ENCODE measurements around the gene USP17L13.
A peak's percentile ranks its signal among the peaks of the same experiment; 100 is the strongest.
"Not testable (repeated sequence)": the region's sequence is repeated elsewhere in the genome, so short reads cannot be mapped to it uniquely, and the experiment has no call there.

USP17L13 gene

GRCh38 chr4:9224596-9224995, at the start of gene USP17L13:
Gene USP17L13, plus strand, starts transcription at chr4:9224896. Its CDS starts 0 bp downstream, at chr4:9224896.
- H3K4me3 ChIP-seq (ENCODE audit: low read length); DNase-seq (ENCODE audit: low read depth): not testable (repeated sequence)

- H3K4me3 ChIP-seq (ENCODE audit: low read length); DNase-seq (ENCODE audit: low read depth): not testable (repeated sequence)
These were observed 14.3 kb upstream of the USP17L13 start, which contains the start of gene USP17L10 for GRCh38 chr4:9210357-9210756. Gene USP17L10, plus strand, starts transcription at chr4:9210657. Its CDS starts 0 bp downstream, at chr4:9210657.

- not testable (repeated sequence) for DNase-seq (ENCODE audit: low read depth); H3K4me3 ChIP-seq (ENCODE audit: low read length)
These were observed 10.0 kb upstream of the USP17L13 start for GRCh38 chr4:9214701-9215100.

GRCh38 chr4:9215105-9215504, 9.6 kb upstream of the USP17L13 start, which contains the start of gene USP17L11:
Gene USP17L11, plus strand, starts transcription at chr4:9215405. Its CDS starts 0 bp downstream, at chr4:9215405.
- H3K4me3 ChIP-seq (ENCODE audit: low read length); DNase-seq (ENCODE audit: low read depth): not testable (repeated sequence)

GRCh38 chr4:9219852-9220251, 4.8 kb upstream of the USP17L13 start, which contains the start of gene USP17L12:
Gene USP17L12, plus strand, starts transcription at chr4:9220152. Its CDS starts 0 bp downstream, at chr4:9220152.
- DNase-seq (ENCODE audit: low read depth); H3K4me3 ChIP-seq (ENCODE audit: low read length): not testable (repeated sequence)

GRCh38 chr4:9230249-9230648, 5.6 kb downstream of the USP17L13 start:
- H3K4me3 ChIP-seq (ENCODE audit: low read length); DNase-seq (ENCODE audit: low read depth): not testable (repeated sequence)

GRCh38 chr4:9234085-9234484, 9.4 kb downstream of the USP17L13 start, which contains the start of gene USP17L15:
Gene USP17L15, plus strand, starts transcription at chr4:9234385. Its CDS starts 0 bp downstream, at chr4:9234385.
- DNase-seq (ENCODE audit: low read depth); H3K4me3 ChIP-seq (ENCODE audit: low read length): not testable (repeated sequence)

GRCh38 chr4:9238461-9238860, 13.8 kb downstream of the USP17L13 start:
- not testable (repeated sequence) for H3K4me3 ChIP-seq (ENCODE audit: low read length); DNase-seq (ENCODE audit: low read depth)

- not testable (repeated sequence) for DNase-seq (ENCODE audit: low read depth); H3K4me3 ChIP-seq (ENCODE audit: low read length)
These were observed 18.9 kb downstream of the USP17L13 start, which contains the start of gene USP17L17 for GRCh38 chr4:9243579-9243978. Gene USP17L17, plus strand, starts transcription at chr4:9243879. Its CDS starts 0 bp downstream, at chr4:9243879.

GRCh38 chr4:9247953-9248680, 23.4 kb downstream of the USP17L13 start, which contains the start of gene USP17L18:
Gene USP17L18, plus strand, starts transcription at chr4:9248630. Its CDS starts 0 bp downstream, at chr4:9248630.
- H3K4me3 ChIP-seq (ENCODE audit: low read length), result not testable (repeated sequence)
- DNase-seq (ENCODE audit: low read depth), result peak; percentile 0

GRCh38 chr4:9253078-9253477, 28.4 kb downstream of the USP17L13 start, which contains the start of gene USP17L19:
Gene USP17L19, plus strand, starts transcription at chr4:9253378. Its CDS starts 0 bp downstream, at chr4:9253378.
- not testable (repeated sequence) for DNase-seq (ENCODE audit: low read depth); H3K4me3 ChIP-seq (ENCODE audit: low read length)

GRCh38 chr4:9257824-9258223, 33.1 kb downstream of the USP17L13 start, which contains the start of gene USP17L20:
Gene USP17L20, plus strand, starts transcription at chr4:9258124. Its CDS starts 0 bp downstream, at chr4:9258124.
- H3K4me3 ChIP-seq (ENCODE audit: low read length); DNase-seq (ENCODE audit: low read depth): not testable (repeated sequence)

GRCh38 chr4:9262572-9262971, 37.9 kb downstream of the USP17L13 start, which contains the start of gene USP17L21:
Gene USP17L21, plus strand, starts transcription at chr4:9262872. Its CDS starts 0 bp downstream, at chr4:9262872.
- not testable (repeated sequence) for H3K4me3 ChIP-seq (ENCODE audit: low read length); DNase-seq (ENCODE audit: low read depth)

GRCh38 chr4:9267319-9267718, 42.6 kb downstream of the USP17L13 start, which contains the start of gene USP17L22:
Gene USP17L22, plus strand, starts transcription at chr4:9267619. Its CDS starts 0 bp downstream, at chr4:9267619.
- DNase-seq (ENCODE audit: low read depth), result not testable (repeated sequence)

GRCh38 chr4:9271719-9272118, 47.0 kb downstream of the USP17L13 start:
- not testable (repeated sequence) for H3K4me3 ChIP-seq (ENCODE audit: low read length); DNase-seq (ENCODE audit: low read depth)

More at GRCh38 chr4:9267319-9267718, 42.6 kb downstream of the USP17L13 start, which contains the start of gene USP17L22:
- H3K4me3 ChIP-seq (ENCODE audit: low read length), result not testable (repeated sequence)

All from epithelial cell of esophagus (primary cell).